Measurements from ENCODE around the gene VAV3. TPM values are rescaled to one million over a fixed set of nuclear protein-coding genes. Genes with fewer than 3 reads are reported as not detected.

The VAV3 gene
- total RNA-seq, 2 experiments from 2014 or later: 2.3 to 8.3 TPM

GRCh38 chr1:107830526-107830925, 134.5 kb downstream of the VAV3 start:
- intact Hi-C loops (cut with micrococcal nuclease; ENCODE audit: unreplicated experiment): loop anchor here (2.0 kb wide), 1 partner anchor 46 kb away; no protein-coding TSS in a partner anchor
- no TSS peak for BruUV-seq (replicated peaks)
- peaks cover 26% of the 10 kb centered on the region for H3K4me1 ChIP-seq (ENCODE audit: insufficient read depth, low read length, poor library complexity, severe bottlenecking)
- no peak overlapping the region for H2AFZ ChIP-seq (ENCODE audit: low read length)
- no peaks in the 10 kb centered on the region for H3K9me2 ChIP-seq (ENCODE audit: insufficient read depth, low read length)
- no peaks in the 10 kb centered on the region for H3K36me3 ChIP-seq (ENCODE audit: insufficient read depth, low read length)
- no peaks in the 10 kb centered on the region for H4K20me1 ChIP-seq (ENCODE audit: insufficient read depth, low read length)
- peaks cover 4% of the 10 kb centered on the region; the same call in 1 of the 2 replicates for H3K9me3 ChIP-seq (ENCODE audit: low read length)
- POLR2A ChIA-PET: interaction anchor here (0.8 to 4.2 kb wide), 2 partner anchors 12 to 18 kb away, joined by 4 to 44 read pairs; no protein-coding TSS in a partner anchor
- H3K79me2 ChIP-seq (ENCODE audit: insufficient read depth, low read depth, low read length): no peaks in the 10 kb centered on the region
- no peak for TF ChIP-seq EZH2phosphoT487 (IDR thresholded peaks at IDR 0.05; ENCODE audit: borderline replicate concordance, low read depth, low read length)
- TF ChIP-seq CTCF (conservative IDR thresholded peaks at IDR 0.05; ENCODE audit: low read length): no peak
- H3K4me2 ChIP-seq (ENCODE audit: low read length): no peak overlapping the region
- DNase-seq (ENCODE audit: low spot score): no peak
- no peak overlapping the region for H3K4me3 ChIP-seq (ENCODE audit: low read depth, low read length, poor library complexity, severe bottlenecking)
- CTCF ChIA-PET (ENCODE audit: unreplicated experiment): no interaction called here
- H3K27ac ChIP-seq (ENCODE audit: low read depth, low read length, poor library complexity, severe bottlenecking): no peak overlapping the region

GRCh38 chr1:107830075-107830474, 134.9 kb downstream of the VAV3 start:
- no TSS peak for BruUV-seq (replicated peaks)
- Histone ChIP-seq H3K9me3 (ENCODE audit: low read length) (peaks cover 4% of the 10 kb centered on the region; the same call in 1 of the 2 replicates), H3K4me1 (ENCODE audit: insufficient read depth, low read length, poor library complexity, severe bottlenecking) (peaks cover 26% of the 10 kb centered on the region), H2AFZ (ENCODE audit: low read length) (peak overlapping the region; percentile 89; the same call in 1 of the 2 replicates), H3K4me2 (ENCODE audit: low read length) (peak overlapping the region; percentile 63), H3K79me2 (ENCODE audit: insufficient read depth, low read depth, low read length) (no peaks in the 10 kb centered on the region), H3K9me2 (ENCODE audit: insufficient read depth, low read length) (no peaks in the 10 kb centered on the region), H3K27ac (ENCODE audit: low read depth, low read length, poor library complexity, severe bottlenecking) (peak overlapping the region; percentile 57), H3K4me3 (ENCODE audit: low read depth, low read length, poor library complexity, severe bottlenecking) (peak overlapping the region; percentile 22), H3K36me3 (ENCODE audit: insufficient read depth, low read length) (no peaks in the 10 kb centered on the region), H4K20me1 (ENCODE audit: insufficient read depth, low read length) (no peaks in the 10 kb centered on the region)
- no peak for DNase-seq (ENCODE audit: low spot score)
- ChIA-PET POLR2A (interaction anchor here (0.6 to 4.2 kb wide), 10 partner anchors 9 to 895 kb away, joined by 3 to 44 read pairs (median 5); no protein-coding TSS in a partner anchor), CTCF (ENCODE audit: unreplicated experiment) (no interaction called here)
- intact Hi-C loops (cut with micrococcal nuclease; ENCODE audit: unreplicated experiment): loop anchor here (2.0 kb wide), 1 partner anchor 45 kb away; no protein-coding TSS in a partner anchor
- TF ChIP-seq EZH2phosphoT487 (IDR thresholded peaks at IDR 0.05; ENCODE audit: borderline replicate concordance, low read depth, low read length) (no peak), CTCF (conservative IDR thresholded peaks at IDR 0.05; ENCODE audit: low read length) (no peak)

Data from OCI-LY7 (cell line).